Measurements from ENCODE around the gene EIF3B.
A peak's percentile ranks its signal among the peaks of the same experiment; 100 is the strongest.

EIF3B gene

GRCh38 chr7:2402687-2403013, 48.0 kb downstream of the EIF3B start:
- H3K27me3 ChIP-seq (replicated peaks), result no peaks in the 10 kb centered on the region
- no peak for TF ChIP-seq CTCF (IDR thresholded peaks at IDR 0.05; ENCODE audit: low read depth, low read length, missing control alignments)
- DNase-seq, result no peak
- H3K4me3 ChIP-seq (ENCODE audit: low read depth, low read length), result peak overlapping the region; percentile 68
- H3K27ac ChIP-seq, result no peak overlapping the region
- in situ Hi-C loops (cut with HindIII; ENCODE audit: low pct_ligation_motif_present, low sequenced_read_pairs), result no loop called here
- no peaks in the 10 kb centered on the region for H3K36me3 ChIP-seq (replicated peaks)

- H3K27ac ChIP-seq, result peak within 1 kb of the TSS; percentile 28
Observed at GRCh38 chr7:2403014-2403717, 48.5 kb downstream of the EIF3B start, which contains the start of gene CHST12. TSS of gene CHST12 (plus strand) at chr7:2403611. CDS start at chr7:2432640, 29,029 bp downstream.

GRCh38 chr7:2403718-2404648, 49.4 kb downstream of the EIF3B start:
- in situ Hi-C loops (cut with HindIII; ENCODE audit: low pct_ligation_motif_present, low sequenced_read_pairs), result no loop called here

More at GRCh38 chr7:2403014-2403717, 48.5 kb downstream of the EIF3B start, which contains the start of gene CHST12:
- H3K4me3 ChIP-seq (ENCODE audit: low read depth, low read length), result peak within 1 kb of the TSS; percentile 71
- no peaks in the 10 kb centered on the region for H3K36me3 ChIP-seq (replicated peaks)
- in situ Hi-C loops (cut with HindIII; ENCODE audit: low pct_ligation_motif_present, low sequenced_read_pairs), result no loop called here
- H3K27me3 ChIP-seq (replicated peaks), result no peaks in the 10 kb centered on the region
- DNase-seq, result peak; percentile 88
- no peak for TF ChIP-seq CTCF (IDR thresholded peaks at IDR 0.05; ENCODE audit: low read depth, low read length, missing control alignments)

GRCh38 chr7:2404714-2405119, 50.1 kb downstream of the EIF3B start:
- H3K27ac ChIP-seq, result no peak overlapping the region
- peak overlapping the region; percentile 71 for H3K4me3 ChIP-seq (ENCODE audit: low read depth, low read length)
- DNase-seq, result no peak
- H3K27me3 ChIP-seq (replicated peaks), result no peaks in the 10 kb centered on the region
- H3K36me3 ChIP-seq (replicated peaks), result no peaks in the 10 kb centered on the region
- no peak for TF ChIP-seq CTCF (IDR thresholded peaks at IDR 0.05; ENCODE audit: low read depth, low read length, missing control alignments)
- in situ Hi-C loops (cut with HindIII; ENCODE audit: low pct_ligation_motif_present, low sequenced_read_pairs), result no loop called here

More at GRCh38 chr7:2403718-2404648, 49.4 kb downstream of the EIF3B start:
- peak; percentile 9 for DNase-seq
- H3K4me3 ChIP-seq (ENCODE audit: low read depth, low read length), result peak overlapping the region; percentile 71
- no peaks in the 10 kb centered on the region for H3K27me3 ChIP-seq (replicated peaks)
- H3K27ac ChIP-seq, result peak overlapping the region; percentile 28
- H3K36me3 ChIP-seq (replicated peaks), result no peaks in the 10 kb centered on the region
- peak; percentile 49 for TF ChIP-seq CTCF (IDR thresholded peaks at IDR 0.05; ENCODE audit: low read depth, low read length, missing control alignments)

- H3K4me3 ChIP-seq (ENCODE audit: low read depth, low read length), result no peak overlapping the region
- no peaks in the 10 kb centered on the region for H3K36me3 ChIP-seq (replicated peaks)
- H3K27ac ChIP-seq, result no peak overlapping the region
- TF ChIP-seq CTCF (IDR thresholded peaks at IDR 0.05; ENCODE audit: low read depth, low read length, missing control alignments), result no peak
- in situ Hi-C loops (cut with HindIII; ENCODE audit: low pct_ligation_motif_present, low sequenced_read_pairs), result no loop called here
- H3K27me3 ChIP-seq (replicated peaks), result no peaks in the 10 kb centered on the region
- no peak for DNase-seq
Observed at GRCh38 chr7:2405201-2405600, 50.6 kb downstream of the EIF3B start.

All from brain microvascular endothelial cell (primary cell).